Measurements from ENCODE around the gene ALB. TPM values are rescaled to one million over a fixed set of nuclear protein-coding genes. Genes with fewer than 3 reads are reported as not detected.

Gene ALB
- polyA plus RNA-seq, 6 donors from 2014 or later: not detected

GRCh38 chr4:73439991-73440390, 35.9 kb downstream of the ALB start:
- H3K9me3 Mint-ChIP-seq: no peaks in the 10 kb centered on the region
- no peaks in the 10 kb centered on the region for H3K4me1 Mint-ChIP-seq
- H3K27me3 Mint-ChIP-seq: peaks cover 0 to 16% (median 4%) of the 10 kb centered on the region in 3 donors
- H3K27ac Mint-ChIP-seq: no peak overlapping the region
- H3K4me3 Mint-ChIP-seq: no peak overlapping the region
- ATAC-seq (ENCODE audit: low read depth in 2 of 2): no peak
- DNase-seq: no peak
- no peaks in the 10 kb centered on the region for H3K36me3 Mint-ChIP-seq

- Mint-ChIP-seq H3K4me1 (no peaks in the 10 kb centered on the region), H3K27me3 (peaks cover 1 to 16% (median 4%) of the 10 kb centered on the region in 3 donors), H3K27ac (no peak overlapping the region), H3K9me3 (no peaks in the 10 kb centered on the region), H3K36me3 (no peaks in the 10 kb centered on the region), H3K4me3 (no peak overlapping the region)
- ATAC-seq (ENCODE audit: low read depth in 2 of 2) (no peak), DNase-seq (no peak)
Observed at GRCh38 chr4:73440653-73441052, 36.6 kb downstream of the ALB start.

GRCh38 chr4:73442275-73442674, 38.2 kb downstream of the ALB start:
- Mint-ChIP-seq H3K4me1 (no peaks in the 10 kb centered on the region), H3K36me3 (no peaks in the 10 kb centered on the region), H3K27me3 (peaks cover 8 to 22% (median 9%) of the 10 kb centered on the region in 3 donors), H3K4me3 (no peak overlapping the region), H3K9me3 (no peaks in the 10 kb centered on the region), H3K27ac (no peak overlapping the region)
- DNase-seq: no peak
- no peak for ATAC-seq (ENCODE audit: low read depth in 2 of 2)

GRCh38 chr4:73443224-73443623, 39.1 kb downstream of the ALB start:
- H3K36me3 Mint-ChIP-seq: no peaks in the 10 kb centered on the region
- H3K4me1 Mint-ChIP-seq: no peaks in the 10 kb centered on the region
- DNase-seq: no peak
- peaks cover 8 to 22% (median 9%) of the 10 kb centered on the region in 3 donors for H3K27me3 Mint-ChIP-seq
- H3K9me3 Mint-ChIP-seq: no peaks in the 10 kb centered on the region
- no peak overlapping the region for H3K27ac Mint-ChIP-seq
- no peak overlapping the region for H3K4me3 Mint-ChIP-seq
- no peak for ATAC-seq (ENCODE audit: low read depth in 2 of 2)

- no peaks in the 10 kb centered on the region for H3K36me3 Mint-ChIP-seq
- H3K27me3 Mint-ChIP-seq: peaks cover 8 to 22% (median 9%) of the 10 kb centered on the region in 3 donors
- no peak overlapping the region for H3K4me3 Mint-ChIP-seq
- H3K9me3 Mint-ChIP-seq: peaks cover 0 to 2% (median 0%) of the 10 kb centered on the region in 7 donors
- H3K4me1 Mint-ChIP-seq: no peaks in the 10 kb centered on the region
- no peak for ATAC-seq (ENCODE audit: low read depth in 2 of 2)
- no peak overlapping the region for H3K27ac Mint-ChIP-seq
- no peak for DNase-seq
Observed at GRCh38 chr4:73445383-73446335, 41.6 kb downstream of the ALB start.

- Mint-ChIP-seq H3K36me3 (no peaks in the 10 kb centered on the region), H3K4me1 (no peaks in the 10 kb centered on the region), H3K27ac (no peak overlapping the region), H3K4me3 (no peak overlapping the region), H3K27me3 (peaks cover 8 to 22% (median 9%) of the 10 kb centered on the region in 3 donors), H3K9me3 (peaks cover 0 to 2% (median 0%) of the 10 kb centered on the region in 7 donors)
- DNase-seq (peak; percentile 23), ATAC-seq (ENCODE audit: low read depth in 2 of 2) (peak; percentile 64 to 67)
Observed at GRCh38 chr4:73446336-73446938, 42.4 kb downstream of the ALB start.

GRCh38 chr4:73447671-73448070, 43.6 kb downstream of the ALB start:
- no peak for ATAC-seq (ENCODE audit: low read depth in 2 of 2)
- DNase-seq: no peak
- H3K4me1 Mint-ChIP-seq: no peaks in the 10 kb centered on the region
- no peak overlapping the region for H3K4me3 Mint-ChIP-seq
- H3K27ac Mint-ChIP-seq: no peak overlapping the region
- H3K27me3 Mint-ChIP-seq: peaks cover 7 to 12% (median 9%) of the 10 kb centered on the region in 3 donors
- H3K9me3 Mint-ChIP-seq: peaks cover 0 to 2% (median 0%) of the 10 kb centered on the region in 7 donors
- H3K36me3 Mint-ChIP-seq: no peaks in the 10 kb centered on the region

GRCh38 chr4:73448448-73449203, 44.5 kb downstream of the ALB start:
- peaks cover 0 to 2% (median 0%) of the 10 kb centered on the region in 7 donors for H3K9me3 Mint-ChIP-seq
- no peak overlapping the region for H3K4me3 Mint-ChIP-seq
- DNase-seq: no peak
- no peak overlapping the region for H3K27ac Mint-ChIP-seq
- ATAC-seq (ENCODE audit: low read depth in 2 of 2): no peak
- peaks cover 9 to 13% (median 11%) of the 10 kb centered on the region in 3 donors for H3K27me3 Mint-ChIP-seq
- H3K4me1 Mint-ChIP-seq: no peaks in the 10 kb centered on the region
- H3K36me3 Mint-ChIP-seq: no peaks in the 10 kb centered on the region

- Mint-ChIP-seq H3K9me3 (peaks cover 0 to 2% (median 0%) of the 10 kb centered on the region in 7 donors), H3K4me1 (no peaks in the 10 kb centered on the region), H3K27ac (no peak overlapping the region), H3K36me3 (no peaks in the 10 kb centered on the region), H3K4me3 (no peak overlapping the region), H3K27me3 (peaks cover 9 to 13% (median 11%) of the 10 kb centered on the region in 3 donors)
- ATAC-seq (ENCODE audit: low read depth in 2 of 2): no peak
- no peak for DNase-seq
Observed at GRCh38 chr4:73450398-73451004, 46.4 kb downstream of the ALB start.

- no peak for ATAC-seq (ENCODE audit: low read depth in 2 of 2)
Observed at GRCh38 chr4:73451404-73451803, 47.3 kb downstream of the ALB start.

GRCh38 chr4:73451981-73452747, 48.1 kb downstream of the ALB start:
- H3K4me1 Mint-ChIP-seq: no peaks in the 10 kb centered on the region
- H3K27ac Mint-ChIP-seq: no peak overlapping the region
- DNase-seq: no peak
- H3K9me3 Mint-ChIP-seq: peaks cover 0 to 2% (median 0%) of the 10 kb centered on the region in 7 donors
- peaks cover 5 to 9% (median 9%) of the 10 kb centered on the region in 3 donors for H3K27me3 Mint-ChIP-seq
- H3K4me3 Mint-ChIP-seq: no peak overlapping the region
- ATAC-seq (ENCODE audit: low read depth in 2 of 2): no peak
- H3K36me3 Mint-ChIP-seq: no peaks in the 10 kb centered on the region

More at GRCh38 chr4:73451404-73451803, 47.3 kb downstream of the ALB start:
- Mint-ChIP-seq H3K4me1 (no peaks in the 10 kb centered on the region), H3K27ac (no peak overlapping the region), H3K36me3 (no peaks in the 10 kb centered on the region), H3K4me3 (no peak overlapping the region), H3K27me3 (peaks cover 5 to 9% (median 8%) of the 10 kb centered on the region in 3 donors), H3K9me3 (peaks cover 0 to 2% (median 0%) of the 10 kb centered on the region in 7 donors)
- DNase-seq: no peak

GRCh38 chr4:73452953-73453700, 49.0 kb downstream of the ALB start:
- Mint-ChIP-seq H3K27me3 (peaks cover 9 to 17% (median 10%) of the 10 kb centered on the region in 3 donors), H3K4me3 (no peak overlapping the region), H3K27ac (no peak overlapping the region), H3K9me3 (peaks cover 0 to 5% (median 0%) of the 10 kb centered on the region in 7 donors), H3K4me1 (no peaks in the 10 kb centered on the region), H3K36me3 (no peaks in the 10 kb centered on the region)
- no peak for ATAC-seq (ENCODE audit: low read depth in 2 of 2)
- no peak for DNase-seq
